ENCODE measurements around the gene PTPRK.
"Not testable (repeated sequence)": the region's sequence is repeated elsewhere in the genome, so short reads cannot be mapped to it uniquely, and the experiment has no call there.

The PTPRK gene

DNA sequence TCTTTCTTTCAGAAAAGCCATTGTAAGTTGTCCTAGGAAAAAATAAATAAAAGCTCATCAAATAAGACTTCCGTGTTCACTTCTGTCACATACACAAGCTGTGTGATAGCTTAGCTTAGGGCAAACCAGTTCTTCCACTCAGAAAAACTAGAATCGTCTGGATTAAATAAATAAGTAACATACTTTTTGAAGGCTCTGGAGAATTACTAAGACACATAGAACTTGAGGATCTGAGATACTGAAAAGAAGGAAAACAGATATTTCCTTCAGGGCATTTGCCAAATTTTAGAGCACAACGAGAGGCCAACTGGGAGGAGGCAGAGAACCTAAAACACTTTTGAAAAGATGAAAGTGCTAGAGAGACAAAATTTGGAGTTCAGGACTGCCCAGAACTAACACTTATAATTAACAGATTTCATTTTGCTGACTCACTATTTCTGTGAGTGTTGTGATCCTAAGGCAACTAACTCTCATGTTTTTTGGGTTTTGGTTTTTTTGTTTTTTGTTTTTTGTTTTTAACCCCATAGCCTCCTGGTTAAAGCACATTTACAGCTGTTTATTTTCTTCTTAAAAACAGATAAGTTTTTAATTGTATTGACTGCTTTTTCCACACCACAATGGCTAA is 580.8 kb downstream of the PTPRK start:
- DNase-seq = no peak

DNA sequence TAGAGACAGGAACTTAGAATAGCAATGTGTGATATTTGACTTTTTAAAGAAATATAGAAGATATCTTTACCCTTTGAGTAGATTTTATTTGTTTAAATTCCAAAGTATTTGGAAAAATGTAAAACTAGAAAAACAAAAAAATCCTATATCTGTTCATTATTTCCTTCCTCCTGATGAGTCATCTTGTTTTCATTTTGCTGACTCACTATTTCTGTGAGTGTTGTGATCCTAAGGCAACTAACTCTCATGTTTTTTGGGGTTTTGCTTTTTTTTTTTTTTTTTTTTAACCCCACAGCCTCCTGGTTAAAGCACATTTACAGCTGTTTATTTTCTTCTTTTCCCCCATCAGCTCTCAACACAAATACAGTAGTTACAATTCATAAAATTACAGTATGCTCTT is 581.7 kb downstream of the PTPRK start:
- DNase-seq = no peak

DNA sequence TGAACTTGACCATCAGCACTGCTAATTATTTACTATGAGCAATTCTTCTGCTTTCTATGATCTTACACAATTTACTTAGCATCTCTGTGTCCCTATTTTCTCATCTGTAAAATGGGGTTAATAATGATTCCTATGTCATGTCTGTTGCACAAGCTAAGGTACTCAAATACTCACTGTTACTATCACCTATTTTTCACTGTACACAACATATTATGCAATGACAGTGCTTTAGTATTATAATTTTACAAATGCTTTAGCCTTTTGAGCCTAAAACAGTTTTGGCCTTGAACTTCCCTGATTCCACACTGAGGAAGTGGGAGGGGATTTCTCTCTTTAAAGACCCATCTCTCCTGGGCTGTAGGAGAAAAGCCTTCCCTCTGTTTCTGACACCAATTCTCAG is 582.7 kb downstream of the PTPRK start:
- no peak for DNase-seq

DNA sequence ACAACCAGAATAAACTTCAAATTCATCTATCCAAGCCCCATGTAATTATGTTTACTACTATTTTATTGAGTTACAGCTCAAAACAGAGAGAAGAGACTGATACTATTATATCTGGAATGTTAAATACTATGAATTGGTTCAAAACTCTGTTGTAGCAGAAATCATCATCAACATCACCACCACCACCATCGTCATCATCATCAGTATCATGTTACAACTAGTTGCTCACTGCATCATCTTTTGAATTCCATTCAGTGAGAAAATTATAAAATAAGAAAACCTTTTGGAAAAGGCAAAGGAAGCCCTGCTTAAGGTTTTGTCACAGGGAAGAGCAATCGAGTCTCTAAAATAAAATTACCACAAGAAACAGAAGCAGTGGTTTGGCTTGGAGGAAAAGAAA is 583.3 kb downstream of the PTPRK start:
- no peak for DNase-seq

GRCh38 chr6:127934956-127935355 is 585.4 kb downstream of the PTPRK start:
- DNase-seq = no peak

GRCh38 chr6:127933852-127934840 is 586.3 kb downstream of the PTPRK start:
- DNase-seq = no peak

GRCh38 chr6:127933137-127933536 is 587.3 kb downstream of the PTPRK start:
- DNase-seq = no peak

DNA sequence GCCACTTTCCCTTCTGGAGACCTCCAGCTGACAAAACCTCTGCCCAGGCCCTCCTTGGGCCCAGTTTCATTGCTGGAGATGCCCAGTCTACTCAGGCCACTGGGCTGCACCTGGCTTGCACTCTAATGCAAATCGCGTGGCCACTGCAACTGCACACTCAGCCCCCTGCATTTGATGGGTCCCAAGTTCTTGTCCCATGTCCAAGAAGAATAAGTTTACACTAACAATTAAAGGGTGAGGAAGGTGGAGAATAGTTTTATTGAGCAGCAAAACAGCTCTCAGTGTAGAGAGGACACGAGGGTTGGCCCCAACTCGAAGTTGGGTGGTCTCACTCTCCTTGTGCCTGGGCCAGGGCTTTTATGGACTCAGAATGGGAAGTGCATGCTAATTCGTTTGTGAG is 587.7 kb downstream of the PTPRK start:
- no peak for DNase-seq

GRCh38 chr6:127926441-127926840 is 594.0 kb downstream of the PTPRK start:
- DNase-seq = not testable (repeated sequence)

- DNase-seq = no peak
Observed at GRCh38 chr6:127924440-127924839, 596.0 kb downstream of the PTPRK start.

DNA sequence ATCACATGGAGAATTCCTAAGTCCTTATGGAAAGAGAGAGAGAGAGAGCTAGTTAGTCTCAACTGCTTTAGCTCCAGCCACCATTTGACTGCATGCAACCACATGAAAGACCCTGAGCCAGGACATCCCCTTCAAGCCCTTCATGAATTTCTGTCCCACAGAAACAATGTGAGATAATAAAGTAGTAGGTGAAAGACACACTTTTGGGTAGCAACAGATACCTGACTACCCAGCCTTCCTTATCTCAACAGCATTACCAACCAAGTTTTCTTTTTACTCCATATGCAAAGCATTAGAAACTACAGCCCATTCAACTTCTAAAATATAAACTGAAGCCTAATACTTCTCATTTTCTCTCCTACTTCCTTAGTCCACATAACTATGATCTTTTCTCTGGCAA is 596.4 kb downstream of the PTPRK start:
- no peak for DNase-seq

- DNase-seq = no peak
Observed at GRCh38 chr6:127923135-127923534, 597.3 kb downstream of the PTPRK start.

GRCh38 chr6:127921982-127922381 is 598.4 kb downstream of the PTPRK start:
- DNase-seq = no peak

- DNase-seq = no peak
Observed at GRCh38 chr6:127920804-127921203, 599.6 kb downstream of the PTPRK start.
